Ovary (tissue), 9 donors: ENCODE measurements around the gene SORL1. TPM values are rescaled to one million over a fixed set of nuclear protein-coding genes. Genes with fewer than 3 reads are reported as not detected.
"Not testable (repeated sequence)": the region's sequence is repeated elsewhere in the genome, so short reads cannot be mapped to it uniquely, and the experiment has no call there.

Experiments used
- DNase-seq, 5 donors: peaks; one replicate each; pipeline ENCODE4 v3.0.0-alpha.2; 2019 to 2020
- H3K27ac ChIP-seq, 2 donors: fragments of 200-600 bp; one replicate each; pipeline versions ENCODE4 v1.5.1 to v1.8.0; 2019 to 2022
- H3K27me3 ChIP-seq: fragments of 200-600 bp; one replicate; pipeline ENCODE4 v1.8.0; 2022
- H3K36me3 ChIP-seq: fragments of 200-600 bp; sonication (generic); one replicate; pipeline ENCODE4 v1.5.1; 2019
- H3K4me1 ChIP-seq: one replicate; pipeline ENCODE4 v1.8.1; 2013; ENCODE audit warnings: mild to moderate bottlenecking, moderate library complexity; ENCODE audit not compliant: insufficient read depth
- H3K4me3 ChIP-seq: fragments of 200-600 bp; sonication (generic); one replicate; pipeline ENCODE4 v1.5.1; 2017
- H3K9me3 ChIP-seq, 2 donors: fragments of 200-600 bp in 1 of 2; sonication (generic) in 1 of 2; one replicate each; pipeline versions ENCODE4 v1.5.1 to v1.8.1; 2013 to 2019; ENCODE audit warnings: mild to moderate bottlenecking in 1 of 2, moderate library complexity in 1 of 2
- CTCF ChIP-seq, 3 donors: fragments of 450-650 bp in 2 of 3; fragments of 200-600 bp in 1 of 3; IDR thresholded peaks; one replicate each; pipeline versions ENCODE4 v1.5.1 to v1.8.0; 2016 to 2022; ENCODE audit warnings: antibody characterized with exemption in 3 of 3, mild to moderate bottlenecking in 1 of 3
- EP300 ChIP-seq: sonication (generic); formaldehyde crosslinking; IDR thresholded peaks from one replicate; pipeline ENCODE4 v1.6.1; 2017; ENCODE audit warnings: antibody characterized with exemption
- POLR2A ChIP-seq: fragments of 450-650 bp; IDR thresholded peaks from one replicate; pipeline ENCODE4 v1.6.1; 2017; ENCODE audit warnings: antibody characterized with exemption, mild to moderate bottlenecking, moderate library complexity
- WGBS, 3 donors: extraction: QIAGEN DNeasy Blood & Tissue Kit in 1 of 3; methylation state at CpG; one replicate each; pipeline versions ENCODE4 v1.1.5 to v1.1.7; 2013 to 2017; 5-methylcytosine and 5-hydroxymethylcytosine counted together
- intact Hi-C, 4 donors: fragments of 100-400 bp; cut with DNase I; formaldehyde crosslinking; loops; one replicate each; pipeline versions ENCODE4 v1.11.0 to v1.15.1; 2022 to 2023
- polyA plus RNA-seq, 2 donors: library from polyadenylated mRNA; stranded (reverse); fragments of 200-250 nt in 1 of 2; fragments of 350-450 nt in 1 of 2; fragmentation: Illumina TruSeq in 1 of 2; extraction: RNeasy Lipid Tissue Mini Kit (QIAGEN cat#74804) in 1 of 2; gene quantifications; one replicate each; pipeline ENCODE4 v1.2.3, GENCODE V29; 2013 to 2014
- total RNA-seq, 7 donors: library from RNA; depleted of rRNA in 2 of 7; stranded (reverse); fragments of >200 nt in 2 of 7; fragmentation: NEBNext Ultra II Directional in 3 of 7; extraction: Animal tissue kit (Norgen Biotek cat#: 25700) in 3 of 7; gene quantifications; one replicate each; pipeline versions ENCODE4 v1.1.0 to v1.2.4, GENCODE V29; 2016 to 2023
- donor health status: DM: no; HTN: no; CAD: no; lungs with moderate emphysema.
- donor health status: DM: no; HTN: no; CAD: no.
- donor health status: Bipolar disorder and iron deficiency.
- donor health status: DM: yes; HTN: yes; CAD: no.
- donor health status: DM: no; HTN: no; CAD: no.
- donor health status: DM: yes; HTN: yes; CAD: no.

Gene SORL1
- total and polyA plus RNA-seq, 9 donors = 2.9 to 64.5 (median 23.4) TPM

GRCh38 chr11:121479698-121480238 is 27.7 kb downstream of the SORL1 start:
- no peaks in the 10 kb centered on the region for H3K27me3 ChIP-seq
- H3K4me1 ChIP-seq = peaks cover 3% of the 10 kb centered on the region
- no peak overlapping the region for H3K4me3 ChIP-seq
- no peak for TF ChIP-seq EP300
- TF ChIP-seq POLR2A = no peak
- TF ChIP-seq CTCF (IDR thresholded peaks at IDR 0.05) = no peak
- H3K9me3 ChIP-seq = no peaks in the 10 kb centered on the region
- H3K27ac ChIP-seq = no peak overlapping the region
- H3K36me3 ChIP-seq = no peaks in the 10 kb centered on the region
- no peak for DNase-seq
- intact Hi-C loops = no loop called here
- 92 to 95% (median 95%) methylated on average over 7 of the region's 7 CpGs for WGBS, 3 donors

- H3K27me3 ChIP-seq, H3K36me3 ChIP-seq, DNase-seq, H3K9me3 ChIP-seq, intact Hi-C loops, H3K4me3 ChIP-seq, H3K4me1 ChIP-seq, H3K27ac ChIP-seq: not testable (repeated sequence)
- 86 to 98% (median 92%) methylated on average over 2 of the region's 2 CpGs for WGBS, 3 donors
These were observed 29.5 kb downstream of the SORL1 start for GRCh38 chr11:121481484-121482230.

GRCh38 chr11:121482231-121483129 is 30.4 kb downstream of the SORL1 start:
- TF ChIP-seq CTCF (IDR thresholded peaks at IDR 0.05) (no peak), EP300 (no peak)
- intact Hi-C loops = no loop called here
- no peaks in the 10 kb centered on the region for H3K9me3 ChIP-seq
- no peaks in the 10 kb centered on the region for H3K27me3 ChIP-seq
- H3K4me3 ChIP-seq = no peak overlapping the region
- H3K4me1 ChIP-seq = peaks cover 3% of the 10 kb centered on the region
- DNase-seq = no peak
- no peak overlapping the region for H3K27ac ChIP-seq
- H3K36me3 ChIP-seq = no peaks in the 10 kb centered on the region
- 87 to 91% (median 89%) methylated on average over 9 of the region's 9 CpGs for WGBS, 3 donors

- Histone ChIP-seq H3K4me1 (peaks cover 5% of the 10 kb centered on the region), H3K4me3 (no peak overlapping the region), H3K9me3 (no peaks in the 10 kb centered on the region), H3K27ac (no peak overlapping the region), H3K27me3 (no peaks in the 10 kb centered on the region), H3K36me3 (no peaks in the 10 kb centered on the region)
- 86 to 91% (median 89%) methylated on average over 4 of the region's 4 CpGs for WGBS, 3 donors
- TF ChIP-seq POLR2A (no peak), CTCF (IDR thresholded peaks at IDR 0.05) (no peak), EP300 (no peak)
- no peak for DNase-seq
- intact Hi-C loops = no loop called here
These were observed 31.8 kb downstream of the SORL1 start for GRCh38 chr11:121483805-121484480.
